Kidney epithelial cell (primary cell): Measurements from ENCODE around the gene SHC2. TPM values are rescaled to one million over a fixed set of nuclear protein-coding genes. Genes with fewer than 3 reads are reported as not detected.

Experiments
- DNase-seq: peaks from one replicate; pipeline ENCODE4 v3.0.0-alpha.2; 2010; ENCODE audit warnings: low read depth
- H3K27me3 ChIP-seq: 2 replicates; pipeline ENCODE4 v1.6.0; 2011; ENCODE audit warnings: low read length; ENCODE audit not compliant: control insufficient read depth, insufficient read depth
- H3K36me3 ChIP-seq: 2 replicates; pipeline ENCODE4 v1.5.1; 2011; ENCODE audit warnings: low read length; ENCODE audit not compliant: control insufficient read depth, insufficient read depth
- H3K4me3 ChIP-seq: 2 replicates; pipeline ENCODE4 v1.5.1; 2011; ENCODE audit warnings: low read depth, mild to moderate bottlenecking, control low read depth, low read length
- CTCF ChIP-seq: IDR thresholded peaks from 2 replicates; pipeline ENCODE4 v1.5.1; 2011; ENCODE audit warnings: mild to moderate bottlenecking, moderate library complexity, low read length, control low read depth, inconsistent platforms; ENCODE audit not compliant: insufficient read depth, poor library complexity, severe bottlenecking
- total RNA-seq: library from RNA; depleted of rRNA; stranded (reverse); fragments of >200 nt; gene quantifications from 2 replicates; pipeline ENCODE4 v1.2.3, GENCODE V29; 2015

SHC2 gene
- total RNA-seq, 1 donor from 2014 or later: 15.2 TPM

GRCh38 chr19:472005-472858, 11.4 kb upstream of the SHC2 start:
- no peaks in the 10 kb centered on the region for H3K36me3 ChIP-seq
- DNase-seq: no peak
- H3K27me3 ChIP-seq: peaks cover 14% of the 10 kb centered on the region
- TF ChIP-seq CTCF: no peak
- no peak overlapping the region for H3K4me3 ChIP-seq

DNA sequence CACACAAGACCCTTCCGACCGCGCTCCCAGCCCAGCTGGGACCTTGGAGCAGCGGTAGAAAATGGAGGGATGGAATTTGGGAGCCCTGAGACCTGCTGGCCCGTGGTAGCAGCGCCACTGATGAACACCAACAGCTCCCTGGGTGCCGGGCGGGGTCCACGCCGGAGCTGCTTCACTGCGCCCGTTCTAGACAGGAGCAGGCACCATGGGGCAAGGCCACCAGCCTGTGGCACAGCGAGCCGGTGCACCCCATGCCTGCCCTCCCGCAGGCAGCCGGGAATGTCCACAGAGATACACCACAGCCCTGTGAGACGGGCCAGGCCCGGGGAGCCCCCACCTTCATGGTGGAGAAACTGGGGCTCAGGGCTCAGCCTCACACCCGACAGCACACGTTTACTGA, 9.9 kb upstream of the SHC2 start:
- TF ChIP-seq CTCF: no peak
- no peak for DNase-seq
- no peaks in the 10 kb centered on the region for H3K36me3 ChIP-seq
- H3K27me3 ChIP-seq: peaks cover 14% of the 10 kb centered on the region
- H3K4me3 ChIP-seq: no peak overlapping the region

- Histone ChIP-seq H3K36me3 (no peaks in the 10 kb centered on the region), H3K4me3 (no peak overlapping the region), H3K27me3 (peaks cover 9% of the 10 kb centered on the region)
- no peak for TF ChIP-seq CTCF
- DNase-seq: no peak
Observed at GRCh38 chr19:469833-470232, 9.0 kb upstream of the SHC2 start.

- DNase-seq: no peak
Observed at GRCh38 chr19:468587-469256, 7.9 kb upstream of the SHC2 start.

DNA sequence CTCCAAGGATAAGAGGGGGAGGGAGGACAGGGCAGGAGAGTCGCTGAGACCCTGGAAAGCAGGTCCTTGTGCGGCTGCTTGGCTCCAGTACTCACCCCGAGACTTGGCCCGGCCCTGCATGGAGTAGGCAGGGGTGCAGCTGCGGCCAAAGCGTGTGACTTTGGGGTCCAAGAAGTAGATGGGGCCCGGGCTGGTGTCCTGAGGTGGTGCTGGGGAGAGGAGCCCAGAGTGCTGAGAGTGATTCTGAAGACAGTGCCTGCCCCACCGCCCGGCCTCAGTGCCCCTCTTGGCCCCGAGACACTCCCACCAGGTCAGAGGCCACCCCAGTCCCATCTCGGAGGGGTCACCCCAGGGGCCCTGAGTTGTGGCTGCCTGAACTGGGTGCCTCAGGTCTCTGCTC, 6.7 kb upstream of the SHC2 start:
- no peak overlapping the region for H3K4me3 ChIP-seq
- no peaks in the 10 kb centered on the region for H3K36me3 ChIP-seq
- H3K27me3 ChIP-seq: peaks cover 4% of the 10 kb centered on the region
- no peak for TF ChIP-seq CTCF
- no peak for DNase-seq

More at GRCh38 chr19:468587-469256, 7.9 kb upstream of the SHC2 start:
- Histone ChIP-seq H3K4me3 (no peak overlapping the region), H3K36me3 (no peaks in the 10 kb centered on the region), H3K27me3 (peaks cover 3% of the 10 kb centered on the region)
- no peak for TF ChIP-seq CTCF
